ENCODE measurements around the gene MCHR1.
"Not testable (repeated sequence)": the region's sequence is repeated elsewhere in the genome, so short reads cannot be mapped to it uniquely, and the experiment has no call there.

Gene MCHR1

DNA sequence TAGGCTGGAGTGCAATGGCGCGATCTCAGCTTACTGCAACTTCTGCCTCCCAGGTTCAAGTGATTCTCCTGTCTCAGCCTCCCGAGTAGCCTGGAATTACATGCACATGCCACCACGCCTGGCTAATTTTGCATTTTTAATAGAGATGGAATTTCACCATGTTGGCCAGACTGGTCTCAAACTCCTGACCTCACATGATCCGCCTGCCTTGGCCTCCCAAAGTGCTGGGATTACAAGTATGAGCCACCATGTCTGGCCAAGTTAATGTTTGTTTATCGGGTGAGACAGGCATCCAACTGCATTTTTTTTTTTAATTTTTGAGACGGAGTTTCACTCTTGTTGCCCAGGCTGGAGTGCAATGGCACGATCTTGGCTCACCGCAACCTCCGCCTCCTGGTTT, 22.6 kb upstream of the MCHR1 start:
- DNase-seq (ENCODE audit: low spot score), result not testable (repeated sequence)

DNA sequence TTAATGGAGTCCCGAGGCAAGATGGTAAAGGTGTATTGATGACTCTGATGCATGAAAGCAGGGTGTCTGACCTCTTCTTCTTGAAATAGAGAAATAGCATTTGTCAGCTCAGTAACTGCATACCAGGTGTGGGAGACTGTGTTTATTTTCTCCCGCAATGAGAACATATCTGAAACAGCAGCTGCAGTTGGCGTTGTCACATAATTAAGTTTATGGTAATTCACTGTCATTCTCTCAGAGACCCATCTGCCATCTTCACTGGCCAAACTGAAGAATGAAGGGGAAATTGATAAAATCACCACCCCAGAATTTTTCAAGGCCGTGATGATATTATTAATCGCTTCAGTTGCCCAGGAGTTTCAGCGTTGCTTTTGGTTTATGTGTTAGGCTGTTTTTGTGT, 20.1 kb upstream of the MCHR1 start:
- no peak for DNase-seq (ENCODE audit: low spot score)

DNA sequence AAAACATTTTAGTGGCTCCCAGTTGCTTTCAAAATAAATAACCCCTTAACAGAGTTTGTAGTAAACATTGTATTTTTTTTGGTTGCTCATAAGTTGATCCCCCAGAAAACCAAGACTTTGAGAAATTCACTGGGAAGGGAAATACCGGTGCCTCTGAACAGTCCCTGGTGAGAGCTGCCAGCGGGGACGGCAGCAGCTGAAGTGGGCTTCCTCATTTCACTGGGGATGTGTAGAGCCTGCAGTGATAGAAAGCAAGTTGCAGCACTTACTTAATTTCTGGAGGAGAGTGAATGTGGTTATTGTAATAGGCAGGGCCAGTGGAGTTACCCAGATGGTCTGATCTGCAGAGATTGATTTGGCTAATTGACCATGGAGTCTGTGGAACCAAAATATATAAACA, 18.6 kb upstream of the MCHR1 start:
- no peak for DNase-seq (ENCODE audit: low spot score)

DNA sequence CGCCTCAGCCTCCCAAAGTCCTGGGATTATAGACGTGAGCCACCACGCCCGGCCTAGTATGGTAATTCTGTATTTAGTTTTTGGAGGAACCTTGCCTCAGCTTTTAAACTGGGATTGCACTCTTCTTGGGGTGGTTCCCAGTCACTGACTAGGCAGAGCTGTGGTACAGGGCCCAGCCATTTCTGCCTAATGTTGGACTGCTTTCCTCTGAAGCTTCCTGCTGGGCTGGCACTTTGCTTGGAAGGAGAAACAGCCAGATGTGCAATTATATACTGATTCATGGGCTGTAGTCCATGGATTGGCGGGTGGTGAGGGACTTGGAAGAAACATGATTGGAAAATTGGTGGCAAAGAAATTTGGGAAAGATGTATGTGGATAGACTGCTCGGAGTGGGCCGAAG, 17.6 kb upstream of the MCHR1 start:
- no peak for DNase-seq (ENCODE audit: low spot score)

DNA sequence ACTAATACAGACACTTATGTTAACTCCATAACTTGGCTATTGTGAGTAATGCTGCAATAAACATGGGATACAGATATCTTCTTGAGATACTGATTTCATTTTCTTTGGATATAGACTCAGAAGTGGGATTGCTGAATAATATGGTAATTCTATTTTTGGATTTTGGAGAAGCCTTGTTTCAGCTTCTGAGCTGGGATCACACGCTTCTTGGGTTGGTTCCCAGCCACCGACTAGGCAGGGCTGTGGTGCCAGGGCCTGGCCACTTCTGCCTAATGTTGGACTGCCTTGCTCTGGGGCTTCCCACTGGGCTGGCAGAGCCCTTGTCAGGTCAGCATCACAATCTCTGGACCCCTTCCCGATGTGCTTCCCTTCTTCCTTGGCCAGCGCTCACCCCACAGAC, 14.0 kb upstream of the MCHR1 start:
- DNase-seq (ENCODE audit: low spot score), result no peak

DNA sequence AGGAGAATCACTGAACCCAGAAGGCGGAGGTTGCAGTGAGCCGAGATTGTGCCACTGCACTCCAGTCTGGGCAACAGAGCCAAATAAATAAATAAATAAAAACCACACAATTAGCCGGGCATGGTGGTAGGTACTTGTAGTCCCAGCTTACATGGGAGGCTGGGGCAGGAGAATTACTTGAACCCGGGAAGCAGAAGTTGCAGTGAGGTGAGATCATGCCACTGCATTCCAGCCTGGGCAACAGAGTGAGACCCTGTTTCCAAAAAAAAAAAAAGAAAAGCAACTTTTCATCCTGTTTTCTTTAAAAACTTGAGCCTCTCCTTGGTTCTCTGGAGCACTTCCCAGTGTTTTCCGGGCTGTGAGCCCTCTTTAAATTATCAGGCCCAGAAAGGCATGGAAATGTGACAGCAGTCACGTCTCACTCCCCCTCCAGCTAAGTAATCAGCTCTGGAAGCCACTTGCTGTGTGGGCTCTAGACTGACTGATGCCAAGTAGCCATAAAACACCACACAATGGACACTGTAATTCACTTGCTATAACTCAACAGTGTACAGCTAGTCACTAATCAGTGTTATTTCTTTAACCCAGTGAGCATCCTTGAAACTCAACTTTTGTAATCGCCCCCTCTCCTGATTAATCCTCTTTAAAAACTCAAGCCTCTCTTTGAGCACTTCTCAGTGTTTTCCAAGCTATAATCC, 13.0 kb upstream of the MCHR1 start:
- DNase-seq (ENCODE audit: low spot score), result no peak

DNA sequence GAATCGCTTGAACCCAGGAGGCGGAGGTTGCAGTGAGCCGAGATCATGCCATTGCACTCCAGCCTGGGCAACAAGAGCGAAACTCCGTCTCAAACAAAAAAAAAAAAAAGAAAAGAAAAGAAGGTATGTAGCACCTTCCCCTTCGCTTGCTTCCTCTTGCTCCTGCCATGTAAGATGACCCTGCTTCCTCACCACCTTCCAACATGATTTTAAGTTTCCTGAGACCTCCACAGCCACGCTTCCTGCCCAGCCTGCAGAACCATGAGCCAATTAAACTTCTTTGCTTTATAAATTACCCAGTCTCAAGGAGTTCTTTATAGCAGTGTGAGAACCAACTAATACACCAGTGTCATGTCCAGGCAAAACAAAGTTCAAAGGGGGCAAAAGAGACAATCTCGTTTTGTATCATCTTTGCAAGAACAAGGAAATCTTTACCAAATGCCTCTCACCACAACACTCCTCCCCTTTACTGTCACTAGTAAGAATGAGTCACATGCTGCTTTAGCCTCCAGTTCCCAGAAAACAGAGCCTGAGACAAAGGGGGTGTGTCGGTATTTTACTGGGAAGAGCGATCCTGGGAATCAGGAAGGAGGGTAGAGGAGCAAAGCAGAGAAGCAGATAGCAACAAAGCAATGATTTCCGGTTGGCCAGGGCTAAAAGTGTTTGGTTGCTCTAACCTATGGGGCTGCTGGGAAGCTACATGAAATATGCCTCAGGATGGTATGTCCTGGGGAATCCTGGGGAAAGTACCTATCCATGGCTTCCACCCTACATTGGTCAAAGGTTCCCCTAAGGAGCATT, 10.5 kb upstream of the MCHR1 start:
- no peak for DNase-seq (ENCODE audit: low spot score)

DNA sequence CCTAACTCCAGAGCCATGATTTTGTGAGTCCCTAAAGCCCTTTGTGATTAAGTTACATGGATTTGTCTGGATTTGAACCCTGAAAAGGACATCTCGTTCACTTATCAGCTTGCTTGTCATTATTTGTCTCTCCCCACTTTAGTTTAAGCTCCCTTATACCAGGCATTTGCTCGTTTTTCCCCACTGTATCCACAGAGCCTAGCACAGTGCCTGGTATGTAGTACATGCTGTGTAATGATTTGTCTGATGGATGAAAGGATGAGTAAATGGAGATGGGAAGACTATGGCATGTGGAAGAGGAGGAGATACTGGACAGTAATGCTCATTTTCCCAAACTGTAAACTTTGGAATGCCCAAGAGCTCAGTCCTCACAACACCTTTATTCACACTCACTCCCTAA, 9.2 kb upstream of the MCHR1 start:
- no peak for DNase-seq (ENCODE audit: low spot score)

DNA sequence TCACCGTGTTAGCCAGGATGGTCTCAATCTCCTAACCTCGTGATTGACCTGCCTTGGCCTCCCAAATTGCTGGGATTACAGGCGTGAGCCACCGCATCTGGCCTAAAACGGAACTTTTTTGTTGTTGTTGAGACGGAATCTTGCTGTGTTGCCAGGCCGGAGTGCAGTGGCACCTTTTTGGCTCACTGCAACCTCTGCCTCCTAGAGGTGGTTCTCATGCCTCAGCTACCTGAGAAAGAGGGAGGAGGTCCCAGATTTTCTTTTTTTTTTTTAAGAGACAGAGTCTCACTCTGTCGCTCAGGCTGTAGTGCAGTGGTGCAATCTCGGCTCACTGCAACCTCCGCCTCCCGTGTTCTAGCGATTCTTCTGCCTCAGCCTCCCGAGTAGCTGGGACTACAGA, 7.9 kb upstream of the MCHR1 start:
- no peak for DNase-seq (ENCODE audit: low spot score)

DNA sequence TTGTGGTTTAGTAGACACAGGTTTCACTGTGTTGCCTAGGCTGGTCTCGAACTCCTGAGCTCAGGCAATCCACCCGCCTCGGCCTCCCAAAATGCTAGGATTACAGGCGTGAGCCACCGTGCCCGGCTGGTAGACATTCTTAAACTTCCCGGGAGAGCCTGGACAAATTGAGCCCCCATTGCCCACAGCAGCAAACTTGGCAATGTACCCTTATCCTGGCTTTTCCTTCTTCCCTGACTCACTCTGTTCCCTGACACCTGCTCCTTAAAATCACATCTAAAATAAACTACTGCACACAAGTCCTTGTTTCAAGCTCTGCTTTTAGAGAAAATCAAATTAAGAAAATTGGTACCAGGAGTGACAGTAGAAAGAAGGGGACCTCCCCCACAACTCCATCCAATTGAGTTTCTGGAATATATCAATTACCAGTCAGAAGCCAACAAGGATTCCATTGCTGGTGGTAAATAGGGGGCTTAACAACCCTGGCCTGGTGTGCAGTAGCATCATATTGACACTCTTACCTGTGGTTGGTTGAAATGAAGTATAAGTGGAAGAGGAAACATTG, 7.4 kb upstream of the MCHR1 start:
- DNase-seq (ENCODE audit: low spot score), result no peak

DNA sequence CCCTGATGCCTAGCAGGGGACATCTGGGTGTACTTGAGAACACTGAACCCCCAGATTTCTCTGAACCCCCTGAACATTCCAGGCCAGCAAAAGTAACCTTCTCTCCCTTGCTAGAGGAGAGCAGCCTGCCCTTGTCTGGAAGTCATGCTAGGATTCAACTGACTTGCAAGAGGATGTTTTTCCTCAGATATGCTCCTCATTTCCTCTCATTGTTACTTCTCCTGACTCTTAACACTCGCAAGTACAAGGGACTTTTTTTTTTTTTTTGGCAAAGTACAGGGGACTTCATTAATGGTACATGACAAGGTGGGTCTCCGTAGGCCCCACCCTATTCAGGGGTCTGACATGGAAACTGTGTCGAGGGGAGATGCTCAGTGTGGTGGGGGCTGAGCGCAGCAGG, 6.3 kb upstream of the MCHR1 start:
- DNase-seq (ENCODE audit: low spot score), result no peak

DNA sequence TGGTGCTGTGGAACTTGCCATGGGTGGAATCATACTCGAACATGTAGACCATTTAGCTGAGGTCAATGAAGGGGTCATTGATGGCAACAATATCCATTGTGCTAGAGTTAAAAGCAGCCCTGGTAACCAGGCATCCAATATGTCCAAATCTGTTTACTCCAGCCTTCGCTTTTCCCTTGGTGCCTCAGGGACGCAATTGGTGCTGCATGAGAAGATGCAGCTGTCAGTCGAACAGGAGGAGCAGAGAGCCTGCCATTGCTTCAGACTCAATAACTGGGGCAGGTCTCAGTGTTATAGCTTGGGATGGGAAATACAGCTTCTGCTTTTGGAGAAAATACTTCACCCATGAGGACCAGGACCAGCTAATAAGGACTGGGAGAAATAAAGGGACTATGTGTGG, 5.0 kb upstream of the MCHR1 start:
- DNase-seq (ENCODE audit: low spot score), result no peak

DNA sequence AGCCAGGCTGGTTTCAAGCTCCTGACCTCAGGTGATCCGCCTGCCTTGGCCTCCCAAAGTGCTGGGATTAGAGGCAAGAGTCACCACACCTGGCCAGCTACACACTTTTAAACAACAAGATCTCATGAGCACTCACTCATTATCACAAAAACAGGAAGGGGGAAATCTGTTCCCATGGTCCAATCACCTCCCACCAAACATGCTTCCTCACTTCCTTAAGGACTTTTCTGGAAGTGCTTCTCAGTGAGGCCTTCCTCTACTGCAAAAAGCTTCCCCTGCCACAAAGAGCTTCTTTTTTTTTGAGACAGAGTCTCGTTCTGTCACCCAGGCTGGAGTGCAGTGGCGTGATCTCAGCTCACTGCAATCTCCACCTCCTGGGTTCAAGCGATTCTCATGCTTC, 3.1 kb upstream of the MCHR1 start:
- not testable (repeated sequence) for DNase-seq (ENCODE audit: low spot score)

DNA sequence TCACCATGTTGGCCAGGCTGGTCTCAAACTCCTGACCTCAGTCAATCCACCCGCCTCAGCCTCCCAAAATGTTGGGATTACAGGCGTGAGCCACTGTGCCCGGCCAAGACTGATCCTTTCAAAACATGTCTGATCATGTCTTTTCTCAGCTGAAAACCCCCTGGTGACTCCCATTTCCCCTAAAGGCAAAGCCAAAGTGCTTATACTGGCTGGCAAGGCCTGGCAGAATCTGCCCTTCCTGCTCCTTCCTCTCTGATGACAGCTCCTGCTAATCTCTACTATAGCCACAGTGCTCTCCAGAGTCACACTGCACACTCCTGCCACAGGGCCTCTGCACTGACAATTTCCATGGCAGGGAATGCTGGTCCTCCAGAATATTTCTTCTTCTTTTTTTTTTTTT, 2.6 kb upstream of the MCHR1 start:
- no peak for DNase-seq (ENCODE audit: low spot score)

DNA sequence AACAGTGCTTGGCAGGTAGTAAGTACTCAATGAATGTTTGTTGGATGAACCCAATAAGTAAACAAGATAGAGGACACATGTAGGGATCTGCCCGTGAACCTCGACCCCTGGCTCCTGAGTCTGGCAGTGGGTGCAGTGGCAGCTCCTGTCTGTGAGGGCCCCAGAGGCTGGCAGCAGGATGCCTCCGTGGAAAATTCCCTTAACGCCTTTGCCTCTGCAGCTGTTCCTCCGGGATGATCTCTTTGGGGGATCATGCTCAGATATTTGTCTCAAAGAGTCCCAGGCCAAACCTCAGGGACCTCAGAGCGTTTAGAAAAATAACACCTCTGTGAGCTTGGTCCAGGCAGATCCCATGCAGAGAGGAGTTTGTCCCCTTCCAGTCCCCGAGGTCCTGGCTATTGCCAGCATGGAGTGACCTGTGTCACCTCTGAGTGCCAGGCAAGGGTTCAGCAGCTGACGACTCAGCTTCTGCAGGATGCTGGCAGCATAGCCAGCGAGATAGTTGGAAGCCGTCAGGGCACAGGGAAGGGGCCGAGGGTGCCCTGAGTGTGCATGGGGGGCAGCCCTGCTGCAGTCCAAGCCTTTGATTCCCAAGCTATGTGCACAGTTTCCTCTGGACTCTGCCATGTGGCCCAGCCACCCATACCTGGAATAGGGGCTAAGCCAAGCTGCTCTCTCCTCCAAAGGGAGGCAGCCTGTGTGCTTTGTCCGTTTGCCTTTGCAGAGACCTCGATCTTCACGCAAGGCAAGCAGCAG, 613 bp upstream of the MCHR1 start:
- no peak for DNase-seq (ENCODE audit: low spot score)

DNA sequence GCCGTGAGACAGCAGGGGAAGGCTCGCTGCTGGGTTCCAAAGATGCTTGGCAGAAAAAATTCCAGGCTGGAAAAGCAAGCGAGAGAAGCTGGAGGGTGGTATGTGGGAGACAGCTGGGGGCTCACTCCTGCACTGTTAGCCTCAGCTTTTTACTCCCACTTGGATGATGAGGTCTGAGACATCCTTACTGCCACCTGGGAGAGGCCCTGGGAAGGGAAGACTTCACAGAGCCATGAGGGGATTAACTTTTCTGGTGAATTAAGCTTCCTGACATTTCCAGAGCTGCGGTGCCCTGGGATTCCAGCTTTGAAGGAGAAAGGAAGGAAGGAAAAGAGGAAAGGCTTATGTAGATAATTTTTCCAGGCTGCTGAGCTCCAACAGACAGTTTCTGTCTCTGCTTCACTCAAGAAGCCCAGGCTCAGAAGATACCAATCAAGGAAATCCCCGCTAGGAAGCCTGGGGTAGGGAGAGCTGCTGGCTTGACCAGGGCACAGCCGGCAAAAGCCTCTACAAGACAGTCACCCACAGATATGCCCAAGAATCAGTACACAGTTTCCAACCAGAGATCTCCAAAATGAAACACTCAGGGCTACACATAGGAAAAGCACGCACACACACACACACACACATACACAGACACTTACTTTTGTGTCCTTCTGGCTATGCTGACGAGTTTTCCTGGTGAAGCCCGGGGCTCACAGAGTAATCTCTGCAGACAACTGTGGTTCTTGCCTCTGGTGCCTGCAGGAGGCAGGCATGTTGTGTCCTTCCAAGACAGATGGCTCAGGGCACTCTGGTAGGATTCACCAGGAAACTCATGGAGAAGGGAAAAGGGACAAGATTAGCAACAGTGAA, 907 bp downstream of the MCHR1 start:
- no peak for DNase-seq (ENCODE audit: low spot score)

DNA sequence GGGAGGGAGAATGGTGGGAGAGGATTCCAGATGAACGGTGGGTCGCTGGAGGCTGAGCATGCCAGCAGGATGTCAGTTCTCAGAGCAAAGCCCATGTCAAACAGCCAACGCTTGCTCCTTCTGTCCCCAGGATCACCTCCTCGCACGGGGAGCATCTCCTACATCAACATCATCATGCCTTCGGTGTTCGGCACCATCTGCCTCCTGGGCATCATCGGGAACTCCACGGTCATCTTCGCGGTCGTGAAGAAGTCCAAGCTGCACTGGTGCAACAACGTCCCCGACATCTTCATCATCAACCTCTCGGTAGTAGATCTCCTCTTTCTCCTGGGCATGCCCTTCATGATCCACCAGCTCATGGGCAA, 1.5 kb downstream of the MCHR1 start:
- no peak for DNase-seq (ENCODE audit: low spot score)

DNA sequence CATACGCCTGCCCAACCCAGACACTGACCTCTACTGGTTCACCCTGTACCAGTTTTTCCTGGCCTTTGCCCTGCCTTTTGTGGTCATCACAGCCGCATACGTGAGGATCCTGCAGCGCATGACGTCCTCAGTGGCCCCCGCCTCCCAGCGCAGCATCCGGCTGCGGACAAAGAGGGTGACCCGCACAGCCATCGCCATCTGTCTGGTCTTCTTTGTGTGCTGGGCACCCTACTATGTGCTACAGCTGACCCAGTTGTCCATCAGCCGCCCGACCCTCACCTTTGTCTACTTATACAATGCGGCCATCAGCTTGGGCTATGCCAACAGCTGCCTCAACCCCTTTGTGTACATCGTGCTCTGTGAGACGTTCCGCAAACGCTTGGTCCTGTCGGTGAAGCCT, 2.2 kb downstream of the MCHR1 start:
- no peak for DNase-seq (ENCODE audit: low spot score)

DNA sequence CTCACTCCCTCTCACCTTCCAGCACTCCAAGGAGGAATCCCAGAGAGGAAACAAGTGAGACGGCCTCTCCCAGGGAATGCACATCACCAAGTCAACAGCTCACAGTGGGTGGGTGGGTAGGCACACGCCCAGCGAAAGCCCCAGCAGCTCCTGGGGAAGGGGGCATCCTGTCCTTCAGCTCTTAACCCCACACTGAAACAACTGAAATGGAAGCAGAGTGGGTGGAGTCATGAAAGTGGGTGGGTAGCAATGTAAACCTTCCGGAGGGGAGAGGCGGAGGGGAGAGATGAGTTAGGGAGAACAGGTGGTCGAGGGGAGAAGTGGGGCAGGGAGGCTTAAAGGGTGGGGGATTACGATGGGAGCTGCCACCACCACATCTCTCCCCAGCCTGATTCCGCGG, 5.4 kb downstream of the MCHR1 start:
- DNase-seq (ENCODE audit: low spot score), result no peak

DNA sequence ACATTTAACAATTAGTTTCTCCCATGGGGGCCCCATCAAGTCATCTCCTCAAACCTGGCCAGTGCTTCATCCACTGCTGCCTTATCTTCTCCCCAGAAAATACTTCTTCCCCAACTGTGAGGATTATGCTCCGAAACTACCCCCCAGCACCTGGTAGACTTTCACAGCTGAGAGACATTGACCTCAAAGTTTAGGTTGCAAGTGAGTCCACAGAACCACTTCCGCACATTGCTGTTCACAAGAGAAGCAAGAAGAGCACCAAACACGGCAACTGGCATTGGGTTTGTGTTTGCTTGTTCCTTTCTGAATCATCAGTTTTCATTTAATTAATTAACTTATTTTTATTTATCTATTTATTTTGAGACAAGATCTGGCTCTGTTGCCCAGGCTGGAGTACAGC, 6.1 kb downstream of the MCHR1 start:
- DNase-seq (ENCODE audit: low spot score), result no peak

DNA sequence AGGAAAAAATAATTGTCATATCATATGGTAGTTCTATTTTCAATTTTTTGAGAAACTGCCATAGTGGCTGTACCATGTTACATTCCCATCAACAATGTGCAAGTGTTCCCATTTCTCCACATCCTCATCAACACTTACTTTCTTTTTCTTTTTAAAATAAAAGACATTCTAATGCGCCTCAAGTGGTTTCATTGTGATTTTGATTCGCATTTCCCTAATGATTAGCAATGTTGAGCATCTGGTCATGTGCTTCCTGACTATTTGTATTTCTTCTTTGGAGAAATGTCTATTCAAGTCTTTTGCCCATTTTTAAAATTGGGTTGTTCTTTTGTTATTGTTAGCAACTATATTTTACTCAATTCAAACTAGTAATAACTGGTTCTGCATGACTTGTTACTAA, 8.4 kb downstream of the MCHR1 start:
- DNase-seq (ENCODE audit: low spot score), result no peak

DNA sequence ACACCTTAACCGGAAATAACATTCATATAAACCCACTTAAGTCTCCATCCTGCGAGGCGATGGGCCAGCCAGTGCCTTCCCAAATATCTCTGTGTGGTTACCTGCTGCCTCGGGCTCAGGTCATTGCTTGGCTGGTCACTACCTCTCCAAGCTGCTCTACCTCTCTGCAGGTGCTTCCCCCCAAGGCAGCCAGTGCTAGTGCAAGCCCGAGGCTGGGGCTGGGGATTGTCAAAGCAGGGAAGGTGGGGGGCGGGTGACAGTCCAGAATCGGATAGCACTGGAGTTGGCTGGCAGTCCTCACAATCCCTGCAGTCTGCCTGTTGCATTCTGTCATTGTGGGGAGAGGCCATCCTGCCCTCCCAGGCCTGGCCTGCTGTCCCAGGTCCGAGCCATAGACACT, 11.1 kb downstream of the MCHR1 start:
- DNase-seq (ENCODE audit: low spot score), result no peak

All from NAMALWA (cell line).